Stimulated activated CD4-positive, alpha-beta T cell treated with anti-CD3 and anti-CD28 coated beads, Interleukin-1b, Interleukin-23, amount 100 ng/mL, for 24 hours (primary cell): ENCODE measurements around the gene POU3F4.

Experiments used
- DNase-seq, 4 experiments: peaks; one replicate each; pipeline ENCODE4 v3.0.0-alpha.2; 2020; ENCODE audit warnings: low read depth in 4 of 4, low spot score in 1 of 4

Gene POU3F4

DNA sequence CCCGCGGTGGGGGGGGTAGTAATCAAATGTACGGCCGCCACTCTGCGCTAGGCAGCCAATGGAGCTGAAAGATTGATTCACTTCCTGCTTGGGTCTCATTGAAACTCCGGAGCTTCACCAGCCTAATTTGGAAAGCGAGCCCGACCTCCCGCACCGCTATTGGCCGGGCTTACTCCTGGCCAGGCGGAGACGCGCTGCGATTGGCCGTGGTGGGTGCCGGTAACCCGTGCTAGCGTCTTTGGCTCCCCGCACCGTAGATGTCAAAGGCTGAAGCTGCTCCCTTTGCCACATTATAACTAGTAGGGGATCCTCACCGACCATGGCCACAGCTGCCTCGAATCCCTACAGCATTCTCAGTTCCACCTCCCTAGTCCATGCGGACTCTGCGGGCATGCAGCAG, at the start of gene POU3F4:
Gene POU3F4 (plus strand): TSS at position 285 of the 400 bp plus-strand sequence. CDS start 35 bp downstream, at position 320.
- DNase-seq = no peak

DNA sequence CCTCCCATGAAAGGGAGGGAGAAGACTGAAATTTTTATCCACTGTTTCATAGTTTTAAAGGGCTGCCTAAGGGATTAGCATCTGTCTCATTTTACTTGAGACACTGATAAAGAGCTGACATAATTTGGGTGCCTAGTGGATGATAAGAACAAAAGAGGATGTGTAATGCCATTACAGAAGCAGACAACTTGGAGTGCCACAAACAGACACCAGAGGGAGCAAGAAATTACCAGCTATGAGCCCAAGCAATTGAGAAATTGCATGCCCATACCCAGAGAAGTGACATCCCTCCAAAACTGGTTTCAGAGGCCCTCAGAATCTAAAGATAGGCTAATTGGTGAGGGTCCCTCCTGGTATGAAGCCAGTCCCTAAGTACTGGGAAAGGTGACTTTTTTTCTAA, 38.5 kb upstream of the POU3F4 start:
- no peak for DNase-seq

DNA sequence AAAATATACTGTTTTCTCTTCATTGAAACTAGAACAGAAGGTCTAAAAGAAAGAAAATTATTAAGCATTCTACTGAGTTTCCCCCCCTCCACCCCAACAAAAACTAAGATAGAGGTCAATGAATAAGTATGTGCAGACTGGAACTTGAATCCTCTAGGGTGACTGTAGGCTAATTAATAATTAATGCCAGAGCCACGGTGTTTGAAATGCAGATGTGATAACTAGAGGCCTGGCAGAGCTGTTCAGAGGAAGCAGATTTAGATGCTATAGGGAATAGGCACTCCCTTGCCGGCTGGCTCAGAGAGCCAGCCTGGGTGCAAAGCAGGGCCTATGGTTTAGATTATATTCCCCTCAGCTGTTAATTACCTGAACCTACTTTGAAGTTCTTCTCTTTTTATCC, 12.2 kb upstream of the POU3F4 start:
- no peak for DNase-seq

DNA sequence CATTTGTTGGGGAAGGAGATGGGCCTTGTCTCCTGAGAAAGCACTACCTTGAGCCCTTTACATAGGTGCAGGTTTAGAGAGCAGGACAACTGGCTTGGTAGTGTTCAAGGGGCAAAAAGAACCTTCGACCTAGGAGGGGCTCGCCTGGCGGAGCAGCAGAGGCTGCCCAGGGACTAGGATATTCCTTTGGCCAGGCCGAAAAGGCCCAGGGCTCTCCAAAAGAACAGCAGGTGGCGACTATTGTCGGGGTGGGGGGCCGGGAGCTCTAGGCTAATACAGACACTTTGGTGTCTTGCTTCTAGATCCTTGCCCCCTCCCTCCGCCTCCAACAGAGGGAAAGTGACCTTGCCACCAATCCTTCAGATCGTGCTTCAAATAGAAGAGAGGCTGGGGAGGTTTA, 7.1 kb upstream of the POU3F4 start:
- DNase-seq = no peak

DNA sequence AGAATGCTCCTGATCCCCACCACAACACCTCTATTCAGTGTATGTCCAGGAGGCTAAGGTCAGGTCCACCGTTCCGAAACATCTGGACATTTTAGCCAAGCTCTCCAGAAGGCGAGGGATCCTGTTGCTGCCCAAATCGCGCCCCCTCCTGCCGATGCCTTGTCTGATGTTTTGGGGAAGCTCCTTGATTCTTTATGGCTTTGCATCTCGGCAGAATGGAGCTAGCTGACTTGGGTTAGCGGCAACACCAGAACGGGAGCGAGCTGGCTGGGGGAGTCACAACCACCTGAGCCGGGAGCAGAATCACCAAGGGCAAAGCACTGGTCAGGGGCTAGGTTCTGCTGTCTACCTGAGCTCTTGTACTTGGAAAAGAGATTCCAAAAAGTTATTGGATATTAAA, 6.6 kb upstream of the POU3F4 start:
- DNase-seq = no peak

DNA sequence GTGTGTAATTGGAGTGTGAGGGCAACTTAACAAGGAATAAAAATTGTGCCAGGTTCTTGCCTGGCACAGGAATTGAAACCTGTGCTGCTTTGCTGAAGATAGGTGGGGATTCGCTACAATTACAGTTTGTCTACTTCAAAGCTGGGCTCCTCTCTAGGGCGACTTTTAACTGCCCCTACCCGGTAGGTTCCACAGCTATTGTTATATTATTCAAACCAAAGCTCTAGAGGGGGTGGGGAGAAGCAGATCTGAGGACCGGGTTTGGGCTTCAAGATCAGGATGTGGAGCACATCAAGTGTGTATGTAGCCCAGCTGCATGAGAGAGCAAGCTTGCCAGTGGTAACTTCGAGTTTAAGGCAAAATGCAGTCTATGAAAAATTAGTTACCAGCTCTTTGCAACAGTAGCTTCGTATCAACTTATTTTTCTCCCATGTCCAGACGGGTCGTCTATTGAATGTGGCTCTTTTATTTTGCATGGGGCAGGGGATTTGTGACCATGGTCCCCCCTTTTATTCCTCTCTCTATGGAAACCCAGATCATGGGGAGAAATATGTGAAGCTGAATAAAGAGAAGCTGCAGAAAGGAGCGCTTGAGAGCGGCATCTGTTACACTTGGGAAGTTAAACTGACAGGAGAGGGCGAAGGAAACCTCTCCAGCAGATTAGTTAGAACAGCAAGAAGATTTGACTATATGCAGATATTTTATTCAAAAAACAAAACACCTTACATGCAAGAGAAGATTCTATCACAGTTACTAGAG, 3.2 kb upstream of the POU3F4 start:
- no peak for DNase-seq

DNA sequence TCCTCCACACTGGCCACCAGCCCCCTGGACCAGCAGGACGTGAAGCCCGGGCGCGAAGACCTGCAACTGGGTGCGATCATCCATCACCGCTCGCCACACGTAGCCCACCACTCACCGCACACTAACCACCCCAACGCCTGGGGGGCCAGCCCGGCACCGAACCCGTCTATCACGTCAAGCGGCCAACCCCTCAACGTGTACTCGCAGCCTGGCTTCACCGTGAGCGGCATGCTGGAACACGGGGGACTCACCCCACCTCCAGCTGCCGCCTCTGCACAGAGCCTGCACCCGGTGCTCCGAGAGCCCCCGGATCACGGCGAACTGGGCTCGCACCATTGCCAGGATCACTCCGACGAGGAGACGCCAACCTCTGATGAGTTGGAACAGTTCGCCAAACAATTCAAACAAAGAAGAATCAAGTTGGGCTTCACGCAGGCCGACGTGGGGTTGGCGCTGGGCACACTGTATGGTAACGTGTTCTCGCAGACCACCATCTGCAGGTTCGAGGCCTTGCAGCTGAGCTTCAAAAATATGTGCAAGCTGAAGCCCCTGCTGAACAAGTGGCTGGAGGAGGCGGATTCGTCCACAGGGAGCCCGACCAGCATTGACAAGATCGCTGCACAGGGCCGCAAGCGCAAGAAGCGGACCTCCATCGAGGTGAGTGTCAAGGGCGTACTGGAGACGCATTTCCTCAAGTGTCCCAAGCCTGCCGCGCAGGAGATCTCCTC, 600 bp downstream of the POU3F4 start:
- DNase-seq = no peak

DNA sequence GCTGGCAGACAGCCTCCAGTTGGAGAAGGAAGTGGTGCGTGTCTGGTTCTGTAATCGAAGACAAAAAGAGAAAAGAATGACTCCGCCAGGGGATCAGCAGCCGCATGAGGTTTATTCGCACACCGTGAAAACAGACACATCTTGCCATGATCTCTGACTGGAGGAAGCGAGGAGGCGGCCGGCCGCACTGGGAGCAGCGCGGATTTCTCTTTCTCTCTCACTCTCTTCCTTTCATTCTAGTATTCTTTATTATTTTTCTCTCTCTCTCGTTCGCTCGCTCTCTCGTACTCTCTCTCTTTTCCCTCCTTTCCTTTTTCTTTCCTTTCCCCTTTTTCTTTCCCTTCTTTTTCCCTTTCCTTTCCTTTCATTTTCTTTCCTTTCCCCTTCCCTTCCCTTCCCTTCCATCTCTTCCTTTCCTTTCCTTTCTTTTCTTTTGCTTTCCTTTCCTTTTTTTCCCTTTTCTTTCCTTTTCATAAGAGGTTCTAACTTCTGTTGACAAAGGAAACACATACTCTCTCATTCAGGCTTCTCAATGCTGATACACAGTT, 1.2 kb downstream of the POU3F4 start:
- DNase-seq = no peak

DNA sequence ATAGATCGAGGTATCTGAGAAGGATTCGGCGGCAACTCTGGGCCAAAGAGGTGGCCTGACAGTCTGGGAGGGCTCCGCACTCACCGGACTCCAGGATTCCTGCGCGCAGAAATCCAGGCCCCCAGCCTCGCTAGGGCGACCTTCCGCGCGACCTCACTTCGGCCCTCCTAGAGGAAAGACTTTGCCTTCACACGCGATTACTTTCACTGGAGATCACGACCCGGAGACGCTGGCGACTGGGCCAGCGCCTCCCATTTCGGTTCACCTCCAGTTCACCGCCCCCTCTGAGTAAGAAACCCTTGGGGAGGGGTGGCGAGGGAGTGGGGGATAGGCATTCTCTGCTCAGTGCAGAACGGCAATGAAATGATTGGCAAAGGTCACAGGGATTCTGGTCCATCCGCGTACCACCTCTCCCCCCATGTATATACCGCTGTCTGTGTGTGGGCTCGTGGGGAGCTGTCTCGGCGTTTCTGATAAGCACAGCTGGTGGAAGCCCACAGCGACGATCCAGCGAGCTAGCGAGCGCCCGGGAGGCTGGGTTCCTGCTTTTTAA, 2.5 kb downstream of the POU3F4 start:
- DNase-seq = no peak

DNA sequence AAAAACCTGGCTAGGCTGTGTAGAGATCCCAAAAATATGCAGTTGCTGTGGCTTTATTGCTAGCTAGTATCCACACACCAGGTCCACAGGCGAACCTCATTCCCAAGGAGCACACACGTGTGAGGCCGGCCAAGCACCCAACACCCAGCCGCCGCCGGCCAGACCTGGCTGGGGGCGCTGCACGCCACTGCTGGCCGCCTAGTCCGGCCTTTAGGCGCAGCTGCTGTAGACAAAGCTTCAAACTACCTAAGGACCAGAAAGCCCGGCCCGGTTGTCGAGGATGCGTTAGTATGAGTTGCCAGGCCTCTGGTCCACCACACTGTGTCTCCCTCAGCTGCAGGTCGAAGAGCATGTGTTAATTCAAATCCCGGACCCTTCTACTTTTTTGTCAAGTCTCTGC, 3.1 kb downstream of the POU3F4 start:
- no peak for DNase-seq

DNA sequence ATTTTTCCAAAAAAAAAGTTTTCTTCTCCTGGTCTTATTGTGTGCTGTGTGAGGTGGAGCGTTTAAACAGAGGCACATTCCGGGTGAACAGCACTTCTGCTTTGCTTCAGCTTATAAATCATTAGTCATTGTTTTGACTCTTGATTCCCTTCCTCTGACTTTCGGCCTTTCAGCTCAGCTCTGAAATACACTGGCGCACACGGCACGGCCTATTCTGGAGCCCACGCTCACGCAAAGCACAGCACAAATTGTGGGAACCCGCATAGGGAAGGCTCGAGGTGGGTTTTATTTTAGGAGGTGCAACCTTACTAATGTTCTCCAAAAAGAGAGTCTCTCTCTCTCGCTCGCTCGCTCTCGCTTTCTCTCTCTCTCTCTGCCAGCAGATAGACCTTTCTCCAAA, 4.0 kb downstream of the POU3F4 start:
- DNase-seq = no peak

DNA sequence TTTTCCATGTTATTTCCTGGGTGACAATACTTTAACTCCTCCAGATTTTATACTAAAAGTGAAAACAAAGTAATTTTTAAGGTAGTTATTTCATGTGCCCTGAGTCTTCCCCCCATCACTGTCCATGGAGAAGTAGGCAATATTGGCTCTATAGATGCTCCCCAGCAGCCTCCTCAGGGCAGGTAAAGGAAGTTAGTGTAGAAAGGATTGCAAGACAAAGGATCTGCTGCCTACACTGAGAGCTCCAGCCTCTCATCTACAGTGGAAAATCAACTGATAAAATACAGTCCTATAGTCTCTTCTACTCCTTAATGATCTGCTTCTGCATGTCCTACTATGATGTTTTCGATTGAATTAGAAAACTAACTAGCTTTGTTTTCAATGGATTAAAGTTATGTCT, 8.5 kb downstream of the POU3F4 start:
- DNase-seq = no peak

DNA sequence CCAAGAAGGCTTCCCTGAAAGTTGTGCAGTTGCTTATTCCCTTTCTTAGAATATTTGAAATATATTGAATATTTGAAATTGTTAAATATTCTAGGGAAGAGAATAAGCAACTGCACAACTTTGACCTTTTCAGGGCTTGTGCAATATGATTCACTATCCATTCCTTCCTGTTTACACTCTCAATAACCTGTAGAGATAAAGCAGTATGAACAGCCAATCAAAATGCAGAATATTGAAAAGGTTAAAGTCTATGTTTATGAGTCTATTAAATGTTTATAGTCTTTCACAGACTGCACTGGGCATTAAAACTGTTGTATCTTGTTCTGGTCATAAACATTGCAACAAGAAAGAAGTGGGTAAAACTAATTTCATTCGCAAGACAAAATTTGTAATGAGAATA, 13.8 kb downstream of the POU3F4 start:
- no peak for DNase-seq

DNA sequence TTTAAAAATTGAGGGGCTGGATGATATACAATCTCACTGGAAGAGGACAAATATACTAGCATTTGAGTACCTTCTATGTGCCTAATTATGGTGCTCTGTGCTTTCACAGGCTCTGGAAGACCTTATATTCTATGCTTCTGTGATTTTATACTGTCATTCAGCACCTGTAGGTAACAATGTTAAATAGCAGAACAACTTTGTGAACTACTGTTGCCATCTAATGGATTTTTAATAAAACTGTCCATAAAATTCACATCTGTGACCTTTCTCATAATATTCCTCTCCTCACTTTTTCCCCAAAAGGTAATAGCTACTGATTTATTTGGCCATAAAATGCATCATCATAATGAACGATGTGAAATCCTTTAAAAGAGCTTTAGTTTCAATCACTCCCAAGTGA, 21.9 kb downstream of the POU3F4 start:
- DNase-seq = no peak

DNA sequence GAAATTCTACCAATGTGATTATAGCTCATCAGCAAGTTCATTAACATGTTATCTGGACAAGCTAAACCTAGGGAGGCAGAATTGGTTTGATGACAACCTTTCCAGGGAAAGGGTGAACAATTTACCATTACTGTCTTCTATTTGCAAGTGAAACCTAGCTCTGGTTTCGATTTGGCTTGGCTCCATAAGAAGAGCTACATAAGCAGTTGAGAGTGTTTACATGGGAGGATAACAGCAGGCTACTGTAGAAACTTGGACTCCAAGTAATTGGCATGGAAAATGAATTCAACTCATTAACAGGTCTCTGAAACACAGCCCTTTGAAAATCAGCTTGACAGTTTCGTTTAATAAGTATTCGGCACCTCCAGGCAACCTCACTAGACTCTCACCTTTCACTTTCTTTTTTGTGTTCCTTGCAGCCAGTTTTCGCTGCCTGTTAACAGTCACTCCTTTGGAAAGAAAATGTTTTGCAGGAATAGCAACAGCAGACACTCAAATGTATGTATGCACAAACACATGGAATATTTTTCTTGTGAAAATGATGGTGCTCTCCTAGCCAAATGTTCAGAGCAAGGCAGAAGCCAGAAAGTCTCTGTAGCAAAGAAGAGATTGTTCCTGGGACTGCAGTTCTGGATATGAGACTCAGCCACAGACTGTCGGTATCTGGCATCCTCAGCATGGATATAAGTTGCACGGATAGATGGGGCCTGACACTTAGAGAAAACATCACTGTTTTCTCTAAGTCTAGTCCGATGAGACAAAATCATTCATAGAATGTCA, 27.5 kb downstream of the POU3F4 start:
- no peak for DNase-seq
